Keratinocyte (primary cell): Measurements from ENCODE around the gene LETMD1.

Source experiments
- CTCF ChIP-seq, 3 experiments: IDR thresholded peaks in 1 of 3; conservative IDR thresholded peaks in 1 of 3; optimal IDR thresholded peaks in 1 of 3; 2 replicates in 2 of 3; 3 replicates in 1 of 3; pipeline versions ENCODE3 to v1.5.1; 2011; ENCODE audit warnings: low read length in 3 of 3, mild to moderate bottlenecking in 3 of 3, moderate library complexity in 2 of 3, control low read depth in 1 of 3, inconsistent platforms in 1 of 3; ENCODE audit not compliant: insufficient read depth in 2 of 3; ENCODE audit errors: extremely low read depth in 1 of 3
- EZH2 ChIP-seq: IDR thresholded peaks from one replicate; pipeline ENCODE4 v1.6.1; 2012; ENCODE audit warnings: inconsistent platforms, mild to moderate bottlenecking, low read length, moderate library complexity

DNA sequence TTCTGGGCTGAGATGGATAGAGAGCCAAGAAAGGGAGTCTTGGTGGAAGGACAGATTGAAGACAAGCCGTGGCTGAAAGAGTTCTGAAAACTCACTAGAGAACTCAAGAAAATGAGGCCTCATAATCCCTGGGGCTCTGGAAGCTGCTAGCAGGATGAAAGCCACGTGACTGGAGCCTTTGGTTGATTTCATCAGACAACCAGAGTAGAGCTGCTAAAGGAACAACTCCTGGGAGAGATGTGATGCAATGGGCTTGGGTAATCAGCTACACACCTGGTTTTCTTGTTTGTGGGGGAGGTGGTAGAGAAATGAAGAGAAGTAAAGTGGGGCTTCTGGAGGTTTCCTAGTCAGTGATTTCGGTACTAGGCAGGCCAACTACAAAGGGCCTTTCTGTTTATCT, 21.9 kb downstream of the LETMD1 start:
- no peak for TF ChIP-seq CTCF (optimal IDR thresholded peaks at IDR 0.05 in 1 of 3, IDR thresholded peaks at IDR 0.05 in 1 of 3, conservative IDR thresholded peaks at IDR 0.05 in 1 of 3; ENCODE audit: extremely low read depth in 1 of 3, insufficient read depth in 2 of 3, low read length in 3 of 3)
- no peak for TF ChIP-seq EZH2
